Measurements from ENCODE around the gene LIPC.

The LIPC gene

DNA sequence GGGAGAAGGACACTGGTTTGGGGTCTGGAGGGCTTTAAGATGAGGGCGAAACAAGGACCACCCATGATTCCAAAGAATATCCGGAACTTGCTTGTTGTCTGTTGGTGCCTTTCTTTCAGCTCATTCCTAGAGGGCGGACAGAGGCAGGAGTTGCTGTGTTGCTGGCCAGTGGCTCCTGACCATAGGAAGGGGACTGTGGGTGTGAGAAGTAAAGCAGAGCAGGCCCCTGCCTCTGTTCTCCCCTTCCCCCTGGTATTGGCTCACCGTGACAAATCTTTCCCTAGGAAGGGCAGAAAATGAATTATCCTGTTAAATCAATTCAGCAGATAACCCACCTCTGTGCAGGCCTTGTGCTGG lies 89.1 kb downstream of the LIPC start:
- no peak for DNase-seq

DNA sequence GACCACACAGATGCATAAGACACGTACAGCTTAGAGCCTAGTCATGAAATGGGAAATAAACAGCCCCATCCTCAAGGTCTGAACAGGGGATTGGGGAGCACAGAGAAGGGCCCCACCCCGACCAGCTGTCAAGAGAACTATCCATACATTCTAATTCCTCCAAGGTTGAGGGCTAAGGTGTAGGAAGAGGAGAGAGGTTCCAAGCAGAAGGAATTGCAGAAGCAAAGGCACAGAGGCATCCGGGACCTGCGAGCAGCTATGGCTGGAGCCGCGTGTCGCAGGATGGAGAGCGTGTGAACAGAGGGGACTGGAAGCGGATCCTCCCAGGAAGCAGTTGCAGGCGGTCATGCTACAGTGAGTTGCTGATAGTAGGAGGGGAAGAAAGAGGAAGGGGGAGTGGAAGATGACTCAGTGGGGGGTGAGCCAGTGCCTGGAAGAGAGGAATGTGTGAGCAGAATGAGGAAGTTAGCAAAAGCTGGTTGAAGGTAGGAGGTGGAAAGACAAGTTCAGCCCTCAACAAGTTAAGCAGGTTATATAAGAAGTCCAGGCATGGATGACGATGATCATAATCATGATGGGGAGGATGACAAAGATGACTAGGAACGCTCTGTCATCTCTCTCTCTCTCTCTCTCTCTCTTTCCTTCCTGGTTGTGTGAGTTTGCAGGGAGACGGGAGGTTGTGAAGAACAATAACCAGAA lies 89.7 kb downstream of the LIPC start:
- peak; percentile 98 for DNase-seq

DNA sequence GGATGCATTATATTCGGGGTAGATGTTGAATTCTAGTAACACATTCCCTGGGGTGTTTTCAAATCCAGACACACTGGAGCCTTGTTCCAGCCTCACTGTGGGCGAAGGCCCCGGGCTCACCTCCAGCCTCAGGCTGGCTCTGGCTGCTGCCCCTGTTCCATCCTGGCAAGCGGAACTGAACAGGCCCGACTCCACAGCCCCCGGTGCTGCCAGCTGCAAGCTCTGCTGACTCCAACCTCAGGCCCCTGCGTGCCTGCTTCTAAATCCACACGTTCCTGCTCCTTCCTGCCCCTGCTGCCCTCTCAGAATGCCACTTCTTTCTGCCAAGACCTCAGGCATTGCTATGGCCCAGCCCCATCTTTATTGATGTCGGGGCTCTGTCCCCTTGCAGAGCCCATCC lies 90.6 kb downstream of the LIPC start:
- no peak for DNase-seq

DNA sequence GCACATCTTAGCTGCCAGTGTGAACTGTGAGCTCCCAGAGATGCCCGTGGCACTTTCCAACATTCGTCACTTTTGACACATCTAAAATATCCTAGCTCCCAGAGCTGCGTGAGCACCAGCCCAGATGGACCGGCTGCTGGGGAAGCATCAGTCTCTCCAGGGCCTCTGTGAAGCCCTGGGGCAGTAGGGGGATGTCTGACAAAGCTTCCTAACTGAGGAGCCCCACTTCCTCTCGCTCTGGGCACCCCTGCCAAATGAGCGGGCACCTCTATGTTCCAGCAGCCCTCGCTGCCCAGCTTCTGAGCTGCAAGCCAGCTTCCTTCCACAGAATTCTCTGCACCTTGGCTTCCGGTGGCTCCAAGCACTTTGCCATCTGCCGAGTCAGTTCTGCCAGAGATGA lies 91.1 kb downstream of the LIPC start:
- no peak for DNase-seq

DNA sequence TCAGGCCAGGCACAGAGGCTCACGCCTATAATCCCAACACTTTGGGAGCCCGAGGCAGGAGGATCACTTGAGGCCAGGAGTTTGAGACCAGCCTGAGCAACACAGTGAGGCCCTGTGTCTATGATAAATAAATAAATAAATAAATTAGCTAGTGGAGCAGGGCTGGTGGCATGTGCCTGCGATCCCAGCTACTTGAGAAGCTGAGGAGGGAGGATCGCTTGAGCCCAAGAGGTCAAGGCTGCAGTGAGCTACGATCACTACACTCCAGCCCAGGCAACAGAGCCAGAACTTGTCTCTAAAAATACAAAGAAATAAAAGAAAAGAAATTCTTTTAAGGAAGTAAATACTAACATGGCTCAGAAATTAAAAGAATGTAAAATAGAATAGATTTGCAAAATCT lies 91.8 kb downstream of the LIPC start:
- no peak for DNase-seq

DNA sequence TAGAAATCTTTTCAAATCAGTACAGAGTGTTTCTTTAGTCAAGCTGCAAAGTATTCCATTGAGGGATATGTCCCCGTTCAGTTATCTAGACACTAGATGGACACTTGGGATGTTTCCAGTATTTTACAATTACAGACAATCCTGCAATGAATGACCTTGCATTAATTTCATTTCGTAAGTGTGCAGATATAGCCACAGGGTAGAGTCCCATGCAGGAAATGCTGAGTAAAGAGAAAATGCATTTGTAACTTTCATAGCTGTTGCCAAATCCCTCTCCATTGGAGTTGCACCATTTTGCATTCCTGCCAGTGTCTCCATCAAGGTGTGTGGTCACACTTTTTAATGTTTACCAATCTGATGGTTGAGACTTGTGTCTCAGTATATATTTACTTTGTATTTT lies 92.5 kb downstream of the LIPC start:
- DNase-seq, result no peak

DNA sequence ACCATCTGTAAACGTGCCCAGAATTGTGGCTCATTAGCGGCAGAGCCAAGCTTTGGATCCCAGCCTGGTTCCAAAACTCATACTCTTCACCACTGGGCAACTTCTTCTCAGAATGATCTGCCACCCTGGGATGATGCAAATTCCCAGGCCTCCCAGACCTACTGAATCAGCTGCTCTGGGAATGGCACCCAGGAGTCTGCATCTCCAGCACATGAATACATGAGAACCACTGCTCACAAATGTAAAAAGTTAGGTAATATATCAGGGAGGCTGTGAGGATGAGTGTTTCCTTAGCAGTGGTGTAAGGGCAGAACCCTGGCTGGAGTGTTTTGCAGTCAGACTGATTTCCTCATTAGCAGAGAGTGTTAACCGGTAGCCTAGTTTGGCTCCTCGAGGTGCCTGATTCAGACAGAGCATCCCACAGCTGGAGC lies 94.2 kb downstream of the LIPC start:
- peak; percentile 7 for DNase-seq

DNA sequence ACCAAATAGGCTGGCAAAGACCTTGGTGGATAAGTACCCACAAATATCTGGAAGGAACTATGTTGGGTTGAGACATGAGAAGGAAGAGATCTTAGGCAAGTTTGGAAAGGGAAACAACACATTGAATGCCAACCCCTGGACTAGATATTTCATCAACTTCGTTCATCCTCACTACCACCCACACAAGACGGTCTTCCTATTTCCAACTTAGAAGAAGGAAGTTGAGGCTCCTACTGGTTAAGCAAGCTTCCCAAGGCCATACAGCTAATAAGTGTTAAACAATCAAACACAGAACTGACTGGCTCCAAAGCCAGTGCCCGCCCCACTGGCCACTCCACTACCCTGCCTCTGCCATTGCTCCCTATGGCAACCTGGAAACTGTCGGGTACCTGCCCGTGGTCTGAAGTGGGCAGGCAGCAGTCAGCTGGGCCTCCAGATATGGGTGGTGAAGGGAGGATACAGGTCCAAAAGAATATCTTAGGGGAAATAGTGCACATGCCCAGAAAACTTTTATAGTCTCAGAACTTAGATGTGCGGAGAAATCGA lies 94.9 kb downstream of the LIPC start:
- peak; percentile 87 for DNase-seq

DNA sequence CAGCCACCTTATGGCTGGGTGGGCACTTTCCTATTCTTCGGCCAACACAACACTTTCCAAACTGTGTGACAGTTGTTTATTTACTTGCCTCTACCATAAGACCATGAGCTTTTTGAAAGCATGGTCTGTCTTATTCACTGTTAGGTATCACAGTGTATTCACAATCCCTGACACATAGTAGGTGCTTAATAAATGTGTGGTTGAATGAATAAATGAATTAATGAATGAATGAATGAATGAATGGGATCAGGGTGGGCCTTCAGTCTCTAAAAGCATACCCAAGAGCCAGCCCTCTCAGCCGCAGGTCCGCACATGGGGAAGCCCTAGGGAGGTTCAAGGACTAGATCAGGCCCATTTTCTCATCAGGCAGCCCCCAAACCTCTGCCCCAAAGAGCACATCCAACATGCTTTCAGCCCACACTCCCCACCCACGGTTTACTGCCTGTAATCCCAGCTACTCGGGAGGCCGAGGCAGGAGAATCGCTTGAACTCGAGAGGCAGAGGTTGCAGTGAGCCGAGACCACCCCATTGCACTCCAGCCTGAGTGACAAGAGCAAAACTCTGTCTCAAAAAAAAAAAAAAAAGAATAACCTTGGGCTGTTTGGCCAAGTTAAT lies 95.9 kb downstream of the LIPC start:
- DNase-seq, result no peak

DNA sequence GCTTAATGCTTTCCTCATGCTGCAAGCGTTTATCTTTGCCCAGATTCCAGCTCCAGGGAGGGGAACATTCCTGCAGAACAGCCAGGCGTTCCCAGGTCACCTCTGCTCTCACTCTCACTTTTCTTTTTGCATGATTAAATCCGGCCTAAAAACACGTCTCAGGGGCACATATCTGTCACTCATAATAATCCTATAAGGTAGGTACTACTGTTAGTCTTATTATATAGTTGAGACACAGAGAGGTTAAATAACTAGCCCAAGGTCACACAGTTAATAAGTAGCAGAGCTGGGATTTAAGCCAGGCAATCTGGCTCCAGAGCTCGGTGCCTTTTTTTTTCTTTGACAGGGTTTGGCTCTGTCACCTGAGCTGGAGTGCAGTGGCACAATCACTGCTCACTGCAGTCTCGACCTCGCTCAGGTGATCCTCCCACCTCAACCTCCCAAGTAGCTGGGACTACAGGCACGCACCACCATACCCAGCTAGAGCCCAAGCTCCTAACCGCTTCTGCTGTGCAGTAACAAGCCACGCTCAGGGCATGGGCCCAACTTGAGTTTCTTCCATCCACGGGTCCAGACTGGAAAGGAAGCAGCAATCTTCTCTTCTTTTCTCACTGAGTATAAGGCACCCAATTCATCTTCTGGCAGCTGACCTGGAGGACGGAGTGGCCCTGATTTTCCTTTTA lies 96.5 kb downstream of the LIPC start:
- no peak for DNase-seq

DNA sequence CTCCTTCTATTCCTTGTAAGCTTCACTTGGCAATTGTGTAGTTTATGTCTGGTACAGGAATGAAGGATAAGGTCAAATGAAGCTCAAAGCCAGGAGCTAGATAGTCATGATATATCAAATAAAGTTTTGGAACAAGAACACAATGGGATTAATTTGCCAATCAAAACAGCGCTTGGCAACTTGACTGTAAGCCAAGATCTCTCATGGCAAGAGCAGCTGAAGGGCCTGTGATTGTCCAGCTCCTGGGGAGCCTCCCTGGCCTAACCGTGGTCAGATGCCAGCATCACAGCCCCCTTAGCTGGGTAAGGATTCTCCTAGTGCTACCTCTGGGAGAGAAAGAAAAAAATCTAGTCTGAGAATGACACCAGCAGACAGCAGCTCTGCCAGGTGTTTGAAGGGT lies 97.2 kb downstream of the LIPC start:
- DNase-seq, result no peak

DNA sequence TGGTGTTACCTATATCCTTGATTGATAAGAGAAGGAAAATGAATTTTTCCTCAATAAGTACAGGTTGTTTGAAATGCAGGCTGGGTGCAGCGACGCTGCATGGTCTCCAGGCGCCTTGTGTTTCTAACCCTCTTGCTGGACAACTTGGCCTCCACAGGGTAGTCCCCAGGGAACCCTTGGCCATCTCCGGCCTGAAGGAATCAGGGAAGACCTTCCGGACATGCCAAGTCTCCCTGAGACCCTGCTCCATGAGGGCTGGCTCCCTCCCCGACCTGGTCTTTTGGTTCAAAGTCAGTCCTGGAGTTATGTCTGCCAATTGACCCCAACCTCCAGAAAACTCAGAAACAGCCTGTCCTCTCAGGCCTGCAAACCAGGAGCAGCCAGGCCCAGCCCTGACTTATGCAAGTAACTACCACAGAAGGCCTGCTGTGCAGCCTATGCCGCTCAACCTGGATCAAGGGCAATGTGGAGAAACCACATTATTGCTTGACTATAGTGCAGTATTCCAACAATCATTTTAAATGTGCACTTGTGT lies 98.3 kb downstream of the LIPC start:
- no peak for DNase-seq

DNA sequence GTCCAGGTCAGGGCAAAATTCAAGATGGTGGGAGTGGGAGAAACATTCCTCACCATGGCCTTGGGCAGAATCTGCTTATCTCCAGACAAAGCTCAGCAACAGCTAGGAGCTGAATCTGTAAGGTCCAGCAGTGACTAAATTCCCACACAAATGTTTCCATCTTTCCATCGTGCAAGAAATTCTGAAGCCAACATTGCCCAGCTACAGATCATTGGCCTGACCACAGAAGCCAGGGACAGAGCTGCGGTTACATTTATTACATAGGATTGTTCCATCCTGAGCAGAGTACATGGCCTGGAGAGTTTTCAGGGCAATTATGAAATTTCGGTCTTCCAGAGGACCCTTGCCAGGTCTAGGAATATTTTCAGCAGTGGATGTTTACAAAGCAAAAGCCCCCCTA lies 100.3 kb downstream of the LIPC start:
- no peak for DNase-seq

DNA sequence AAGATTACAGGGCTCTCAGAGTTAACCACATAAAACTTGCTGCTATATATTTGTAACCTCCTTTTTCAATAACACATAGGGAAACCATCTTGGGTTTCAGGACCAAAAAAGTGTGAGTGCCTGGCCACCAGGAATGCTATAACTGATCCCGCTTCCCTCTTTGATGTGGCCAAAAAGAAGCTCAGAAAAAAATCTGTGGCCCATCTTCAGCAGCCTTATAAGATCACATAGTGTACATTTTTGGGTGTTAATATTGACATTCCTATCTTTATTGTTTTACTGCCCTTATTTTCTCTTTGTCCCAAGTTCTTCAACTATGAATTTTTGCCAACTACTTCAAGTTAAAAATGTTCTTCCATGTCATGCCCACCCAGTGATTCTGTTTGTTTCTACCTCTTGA lies 102.8 kb downstream of the LIPC start:
- DNase-seq, result no peak

DNA sequence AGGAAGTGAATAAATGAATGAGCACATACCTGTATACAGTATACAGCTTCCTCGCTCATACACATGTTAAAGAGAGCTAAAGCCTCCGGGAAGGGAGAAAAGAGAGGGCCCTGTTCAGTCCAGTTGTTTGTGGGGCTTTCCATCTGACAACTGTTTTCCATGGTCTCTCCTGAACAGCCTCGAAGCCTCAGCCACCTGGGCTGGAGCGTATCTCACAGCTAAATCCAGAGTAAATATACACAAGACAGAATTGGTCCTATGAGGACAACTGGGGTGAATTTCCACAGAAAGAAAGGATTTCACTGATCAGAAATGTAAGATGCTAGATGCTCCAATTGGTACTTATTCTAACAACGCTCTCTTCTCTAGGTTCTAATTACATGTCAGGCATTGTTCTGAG lies 103.5 kb downstream of the LIPC start:
- no peak for DNase-seq

DNA sequence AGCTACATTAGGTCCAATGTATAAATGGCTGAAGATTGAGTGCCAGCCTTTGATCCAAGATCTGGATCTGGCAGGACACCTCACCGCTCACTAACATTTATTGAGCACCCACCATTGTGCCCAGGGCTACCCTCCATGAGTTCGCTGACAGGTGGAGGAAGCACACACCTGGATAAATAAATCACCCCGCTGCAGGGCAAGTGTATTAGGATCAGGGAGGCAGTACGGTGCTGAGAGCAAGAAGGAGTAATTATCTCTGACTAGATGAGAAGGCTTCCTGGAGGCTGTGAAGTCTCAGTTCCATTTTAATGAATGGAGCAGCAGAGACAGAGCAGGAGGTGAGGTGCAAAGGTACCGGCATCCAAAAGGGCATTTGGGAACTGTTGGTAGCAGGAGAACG lies 104.1 kb downstream of the LIPC start:
- DNase-seq, result no peak

DNA sequence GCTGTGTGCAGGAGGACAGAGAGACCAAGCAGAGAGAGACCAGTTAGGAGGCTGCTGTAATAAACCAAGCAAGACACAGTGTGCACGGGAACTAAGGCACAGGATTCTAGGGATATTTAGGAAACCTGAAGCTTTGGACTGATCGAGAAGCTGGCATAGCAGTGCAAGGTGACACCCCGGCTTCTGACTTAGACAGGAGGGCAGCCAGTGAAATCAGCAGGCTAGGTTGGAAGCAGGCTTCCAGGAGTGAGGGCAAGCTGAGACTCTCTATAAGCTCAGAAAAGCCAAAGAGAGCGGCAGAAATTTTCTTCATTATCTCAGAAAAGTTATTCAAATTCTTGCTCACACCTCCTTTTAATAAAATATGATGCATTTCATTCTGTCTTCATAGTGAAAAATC lies 104.6 kb downstream of the LIPC start:
- no peak for DNase-seq

DNA sequence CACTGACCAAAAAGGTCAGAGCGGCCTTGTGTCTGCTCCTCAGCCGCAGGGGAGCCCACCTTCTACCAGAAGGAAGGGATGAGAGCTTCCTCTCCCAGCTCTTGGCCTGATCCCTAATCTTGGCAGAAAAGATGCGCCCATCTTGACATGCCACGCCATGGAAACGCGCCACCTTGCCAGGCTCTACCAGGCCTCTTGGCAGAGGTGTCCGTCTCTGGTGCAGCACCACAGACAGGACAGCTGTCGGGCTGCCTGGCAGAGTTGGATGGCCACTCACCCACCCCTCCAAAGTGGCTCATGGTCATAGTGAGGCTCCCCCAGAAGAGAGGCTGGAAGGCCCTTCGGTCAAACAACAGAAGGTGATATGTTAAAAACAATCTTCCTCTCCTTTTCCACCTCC lies 105.2 kb downstream of the LIPC start:
- no peak for DNase-seq

DNA sequence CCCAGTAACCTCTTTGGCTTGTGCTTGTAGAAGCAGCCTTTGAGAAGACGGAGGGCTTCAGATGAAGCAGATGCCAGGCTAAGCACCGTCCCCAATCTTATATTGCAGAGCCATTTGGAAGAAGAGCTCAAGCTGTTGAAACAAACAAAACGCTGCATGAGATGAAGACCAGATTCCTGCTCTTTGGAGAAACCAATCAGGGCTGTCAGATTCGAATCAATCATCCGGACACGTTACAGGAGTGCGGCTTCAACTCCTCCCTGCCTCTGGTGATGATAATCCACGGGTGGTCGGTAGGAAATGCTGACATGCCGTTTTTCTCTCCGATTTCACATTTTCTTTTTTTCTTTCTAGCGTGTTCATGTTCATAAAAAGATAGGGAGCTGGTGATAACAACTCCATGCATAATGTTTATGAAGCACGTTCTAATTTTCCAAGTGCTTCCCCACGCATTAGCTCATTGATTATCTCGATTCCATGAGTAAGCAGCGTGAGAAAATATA lies 106.5 kb downstream of the LIPC start:
- no peak for DNase-seq

DNA sequence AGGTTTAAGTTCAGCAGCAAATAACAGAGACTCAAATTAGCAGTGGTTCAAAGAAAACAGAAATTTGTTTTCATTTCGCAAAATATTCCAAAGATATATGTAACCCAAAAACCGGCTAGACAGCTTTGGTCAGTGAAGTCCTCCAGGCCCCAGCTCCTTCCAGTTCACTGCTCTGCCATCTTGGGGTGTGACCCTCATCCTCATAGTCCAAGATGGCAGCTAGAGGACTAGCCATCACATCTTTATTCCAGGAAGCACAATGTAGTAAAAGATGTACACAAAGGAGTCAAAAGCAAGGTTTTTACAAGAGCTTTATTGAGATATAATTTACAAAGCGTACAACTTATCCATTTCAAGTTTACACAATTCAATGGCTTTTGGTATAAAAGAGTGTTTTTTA lies 107.1 kb downstream of the LIPC start:
- no peak for DNase-seq

DNA sequence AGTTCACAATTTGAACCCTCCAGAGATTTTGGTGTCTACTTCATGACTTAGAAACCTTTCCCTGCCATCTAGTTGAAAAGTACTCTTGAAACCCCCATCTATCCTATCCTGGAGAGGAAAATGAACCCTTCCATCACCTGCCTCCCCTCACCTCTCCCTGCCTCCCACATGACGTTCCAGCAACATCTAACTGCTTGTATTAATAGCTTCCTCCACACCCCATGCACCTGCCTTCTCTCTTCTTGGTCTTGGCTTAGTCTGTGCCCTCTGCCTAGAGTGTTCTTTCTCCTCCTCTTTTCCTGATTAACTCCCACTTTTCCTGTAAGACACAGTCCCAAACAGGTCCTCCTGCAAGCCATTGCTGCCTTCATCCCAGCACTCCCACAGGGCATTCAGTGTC lies 107.8 kb downstream of the LIPC start:
- no peak for DNase-seq

DNA sequence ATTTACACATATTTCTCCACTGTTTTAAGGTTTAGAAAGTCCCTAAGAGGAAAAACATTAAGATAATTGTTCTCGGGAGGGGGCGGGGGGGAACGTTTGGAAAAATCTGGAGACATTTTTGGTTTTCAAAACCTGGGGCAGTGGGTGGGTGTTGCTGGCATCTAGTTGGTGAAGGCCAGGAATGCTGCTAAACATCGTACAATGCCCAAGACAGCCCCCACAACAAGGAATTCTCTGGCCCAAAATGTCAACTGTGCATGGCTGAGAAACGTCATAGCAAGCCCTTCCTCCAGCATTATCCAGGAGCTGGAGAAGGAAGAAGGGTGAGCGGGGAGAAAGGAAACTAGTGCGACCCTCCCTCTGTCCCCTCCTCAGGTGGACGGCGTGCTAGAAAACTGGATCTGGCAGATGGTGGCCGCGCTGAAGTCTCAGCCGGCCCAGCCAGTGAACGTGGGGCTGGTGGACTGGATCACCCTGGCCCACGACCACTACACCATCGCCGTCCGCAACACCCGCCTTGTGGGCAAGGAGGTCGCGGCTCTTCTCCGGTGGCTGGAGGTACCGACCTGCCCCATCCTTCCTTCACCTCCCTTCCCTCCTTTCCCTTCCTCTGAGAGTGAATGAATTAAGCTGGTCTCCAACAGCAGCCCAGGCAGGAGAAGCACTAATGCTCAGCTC lies 109.8 kb downstream of the LIPC start:
- no peak for DNase-seq

DNA sequence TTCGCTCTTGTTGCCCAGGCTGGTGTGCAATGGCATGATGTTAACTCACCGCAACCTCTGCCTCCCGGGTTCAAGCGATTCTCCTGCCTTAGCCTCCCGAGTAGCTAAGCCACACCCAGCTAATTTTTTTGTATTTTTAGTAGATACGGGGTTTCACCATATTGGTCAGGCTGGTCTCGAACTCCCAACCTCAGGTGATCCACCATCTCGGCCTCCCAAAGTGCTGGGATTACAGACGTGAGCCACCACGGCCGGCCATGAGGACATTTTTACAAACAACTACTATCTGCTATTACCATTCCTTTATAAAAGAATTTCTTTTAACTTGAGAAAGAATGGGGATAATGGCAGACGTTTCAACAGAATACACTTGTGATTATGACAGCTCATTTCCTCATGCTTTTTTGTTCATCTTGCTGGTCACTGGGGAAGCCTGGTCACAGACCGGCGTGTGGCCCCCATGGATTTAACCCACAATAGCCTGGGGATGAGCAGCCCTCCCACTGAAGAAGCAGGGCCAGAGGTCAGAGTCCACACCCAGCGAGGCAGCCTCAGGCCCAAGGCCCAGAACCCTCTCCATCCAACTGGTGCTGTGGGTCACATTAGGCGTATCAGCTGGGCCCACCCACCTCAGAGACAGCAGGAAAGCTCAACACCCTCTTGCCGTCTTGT lies 112.0 kb downstream of the LIPC start:
- DNase-seq, result no peak

Data from MV-4-11 (cell line).